Stimulated activated CD8-positive, alpha-beta memory T cell treated with anti-CD3 and anti-CD28 coated beads, Interleukin-15, amount 100 ng/mL, for 48 hours (primary cell): ENCODE data around the gene ZNHIT3.
"Not testable (repeated sequence)": the region's sequence is repeated elsewhere in the genome, so short reads cannot be mapped to it uniquely, and the experiment has no call there.

Experiments
- DNase-seq, 2 donors: peaks; one replicate each; pipeline ENCODE4 v3.0.0-alpha.2; 2020; ENCODE audit warnings: low read depth in 2 of 2

Gene ZNHIT3

DNA sequence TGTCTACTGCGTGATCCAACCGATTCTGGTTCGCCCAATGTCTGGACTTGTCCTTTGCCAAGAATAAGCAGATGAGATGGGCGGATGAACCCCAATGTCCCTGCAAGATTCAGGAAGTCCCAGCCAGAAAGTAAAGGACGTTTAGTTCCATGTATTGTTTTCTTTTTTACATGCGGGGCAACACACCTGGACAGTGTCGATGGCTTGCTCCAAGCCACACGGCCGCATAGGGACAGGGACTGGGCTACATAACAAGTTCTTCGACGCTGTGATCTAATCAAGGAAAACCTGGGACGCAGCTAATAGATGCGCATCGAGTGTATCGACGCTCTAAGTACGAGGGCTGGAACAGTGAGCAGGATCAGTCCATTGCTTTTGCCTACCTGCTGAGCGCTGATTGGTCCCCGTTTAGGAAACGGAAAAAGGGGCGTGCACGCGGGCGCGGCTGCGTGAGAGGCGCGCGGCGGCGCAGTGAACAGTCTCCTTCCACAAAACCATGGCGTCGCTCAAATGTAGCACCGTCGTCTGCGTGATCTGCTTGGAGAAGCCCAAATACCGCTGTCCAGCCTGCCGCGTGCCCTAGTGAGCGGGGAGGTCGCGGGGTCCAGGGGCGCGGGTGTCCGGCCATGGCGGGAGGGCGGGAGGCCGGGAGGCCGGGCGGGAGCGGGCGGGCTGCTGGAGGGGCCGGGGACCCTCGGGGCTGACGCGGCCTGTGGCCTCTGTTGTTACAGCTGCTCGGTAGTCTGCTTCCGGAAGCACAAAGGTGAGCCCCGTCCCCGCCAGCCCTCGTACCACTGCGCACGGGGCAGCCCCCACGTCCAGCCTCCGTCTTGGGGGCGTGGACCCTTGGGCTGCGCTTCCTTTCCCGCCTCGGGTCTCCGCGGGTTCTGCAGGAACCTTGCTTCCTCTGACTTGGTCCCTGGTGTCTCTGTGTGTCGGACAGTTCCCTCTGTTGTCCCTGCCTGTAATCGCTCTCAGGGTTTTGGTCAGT lies at the start of gene ZNHIT3:
TSS of gene ZNHIT3 (plus strand) at position 478 of the 991 bp plus-strand sequence. CDS start at position 497, 19 bp downstream.
- peak; percentile 83 to 85 for DNase-seq

DNA sequence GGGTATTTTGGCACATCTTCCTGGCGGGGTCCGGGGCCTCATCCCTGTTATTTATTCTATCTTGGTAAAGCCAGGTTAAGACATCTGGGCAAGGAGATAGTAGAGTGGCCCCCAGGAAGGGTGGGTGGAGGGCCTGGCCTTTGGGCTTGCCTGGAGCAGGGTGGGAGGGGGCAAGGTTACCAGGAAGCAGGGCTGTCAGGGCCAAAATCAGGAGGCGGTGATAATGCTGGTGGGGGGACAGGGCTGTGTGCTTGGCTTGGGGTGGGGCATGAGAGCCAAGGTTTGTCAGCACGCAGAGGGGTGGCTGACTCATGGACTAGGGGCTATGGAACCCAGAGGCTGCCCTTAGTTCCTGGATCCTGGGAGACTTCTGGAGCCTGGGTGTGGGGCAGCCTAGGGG lies 44.7 kb upstream of the ZNHIT3 start:
- DNase-seq, result not testable (repeated sequence)

DNA sequence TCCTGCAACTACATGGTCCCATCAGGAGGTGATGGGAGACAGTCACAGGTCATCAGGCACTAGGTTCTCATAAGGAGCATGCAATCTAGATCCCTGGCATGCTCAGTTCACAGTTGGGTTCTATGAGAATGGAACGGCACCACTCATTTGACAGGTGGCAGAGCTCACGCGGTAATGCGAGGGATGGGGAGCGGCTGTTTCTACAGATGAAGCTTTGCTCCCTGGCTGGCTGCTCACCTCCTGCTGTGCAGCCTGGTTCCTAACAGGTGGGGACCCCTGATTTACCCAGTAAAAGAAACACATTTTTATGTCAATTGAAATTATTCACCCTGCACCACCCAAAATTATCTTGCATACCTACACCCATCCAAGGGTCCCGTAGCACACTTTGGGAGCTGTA lies 42.7 kb upstream of the ZNHIT3 start:
- no peak for DNase-seq

DNA sequence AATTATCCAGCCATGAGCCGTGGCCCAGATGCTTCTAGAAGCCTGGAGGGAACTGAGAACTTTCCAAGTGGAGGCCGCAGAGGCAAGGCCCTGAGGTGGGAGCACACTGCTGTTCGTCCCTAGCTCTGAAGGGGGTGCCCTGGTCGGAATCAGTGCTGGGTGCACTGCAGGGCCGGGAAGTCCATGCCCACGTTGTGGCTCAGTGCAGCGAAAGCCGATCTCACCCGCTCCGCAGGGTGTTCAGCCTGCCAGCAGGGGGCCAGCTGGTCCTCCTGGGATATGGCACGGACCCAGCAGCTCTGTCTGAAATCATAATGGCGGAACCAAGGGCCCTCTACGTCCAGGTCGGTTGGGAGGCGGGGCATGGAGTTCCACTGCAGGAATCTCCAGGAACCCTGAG lies 36.5 kb upstream of the ZNHIT3 start:
- DNase-seq, result not testable (repeated sequence)

DNA sequence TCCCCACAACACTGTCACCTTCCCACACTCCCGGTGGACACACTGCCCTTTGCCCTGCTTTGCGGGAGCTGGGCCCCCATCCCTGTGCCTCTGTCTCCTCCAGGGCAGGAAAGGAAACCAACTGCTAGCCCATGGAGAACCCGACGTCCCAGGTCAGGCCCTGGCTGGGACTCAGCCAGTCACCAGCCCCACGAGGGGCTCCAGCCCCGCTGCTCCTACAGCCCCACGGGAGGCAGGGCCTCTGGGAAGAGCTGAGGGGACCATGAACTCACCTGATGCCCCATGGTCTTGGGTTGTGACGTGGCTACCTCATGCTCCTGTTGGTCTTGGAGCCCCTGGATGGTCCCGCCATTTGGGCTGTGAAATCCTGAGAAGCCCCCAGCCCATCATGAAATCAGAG lies 33.6 kb upstream of the ZNHIT3 start:
- DNase-seq, result not testable (repeated sequence)

DNA sequence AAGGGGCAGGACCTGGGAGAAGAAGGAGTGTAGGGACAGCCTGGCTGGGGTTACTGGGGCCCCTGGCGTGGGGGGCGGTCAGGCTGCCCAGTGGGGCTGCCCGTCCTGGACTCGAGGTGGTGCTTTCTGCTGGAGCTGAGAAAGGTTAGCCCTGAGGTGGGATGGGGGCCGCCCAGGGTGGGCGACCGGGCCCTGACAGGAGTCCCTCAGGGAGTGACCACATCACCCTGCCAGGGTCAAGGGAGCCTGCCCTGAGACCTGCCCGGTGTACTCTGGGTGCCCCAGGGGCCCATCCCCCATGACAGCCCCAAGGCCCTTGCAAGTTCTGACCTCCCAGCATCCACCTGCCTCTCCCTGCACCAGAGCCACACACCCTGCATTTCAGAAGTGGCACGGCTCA lies 28.8 kb upstream of the ZNHIT3 start:
- not testable (repeated sequence) for DNase-seq

DNA sequence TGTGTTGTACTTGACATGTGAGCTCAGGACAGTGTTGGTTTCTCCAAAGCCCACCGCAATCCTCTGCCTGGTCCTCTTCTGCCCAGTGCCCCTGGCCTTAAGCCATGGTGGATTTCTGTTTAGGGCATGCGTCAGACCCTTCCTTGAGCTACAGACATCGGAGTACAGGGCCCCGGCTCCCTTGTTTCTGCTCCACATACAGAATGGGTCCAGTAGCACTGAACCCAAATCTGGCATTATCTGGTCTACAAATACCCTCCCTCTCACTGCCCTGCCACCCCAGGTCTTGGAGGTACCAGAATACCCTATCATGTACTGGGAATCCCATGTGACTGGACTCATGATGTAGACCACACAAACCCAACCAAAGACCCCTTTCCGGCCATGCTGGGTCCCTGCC lies 27.4 kb upstream of the ZNHIT3 start:
- no peak for DNase-seq

DNA sequence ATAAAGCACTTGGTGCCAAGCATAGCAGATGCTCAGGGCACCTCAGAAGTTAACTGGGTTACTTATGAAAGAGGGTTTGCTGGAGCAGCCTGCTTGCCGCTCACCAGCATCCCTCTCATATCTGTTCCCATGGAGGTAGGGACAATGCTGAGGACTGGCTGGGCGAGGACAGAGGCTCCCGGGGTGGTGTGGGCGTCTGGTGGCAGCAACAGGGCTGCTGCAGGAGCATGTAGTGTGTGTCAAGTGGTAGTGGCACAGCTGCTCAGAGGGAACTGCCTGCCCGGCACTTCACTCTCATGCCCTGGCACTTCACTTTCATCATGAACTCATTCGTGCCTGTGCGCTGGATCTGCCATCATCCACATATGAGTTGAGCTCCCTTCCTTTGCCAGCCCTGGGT lies 26.9 kb upstream of the ZNHIT3 start:
- DNase-seq, result no peak

DNA sequence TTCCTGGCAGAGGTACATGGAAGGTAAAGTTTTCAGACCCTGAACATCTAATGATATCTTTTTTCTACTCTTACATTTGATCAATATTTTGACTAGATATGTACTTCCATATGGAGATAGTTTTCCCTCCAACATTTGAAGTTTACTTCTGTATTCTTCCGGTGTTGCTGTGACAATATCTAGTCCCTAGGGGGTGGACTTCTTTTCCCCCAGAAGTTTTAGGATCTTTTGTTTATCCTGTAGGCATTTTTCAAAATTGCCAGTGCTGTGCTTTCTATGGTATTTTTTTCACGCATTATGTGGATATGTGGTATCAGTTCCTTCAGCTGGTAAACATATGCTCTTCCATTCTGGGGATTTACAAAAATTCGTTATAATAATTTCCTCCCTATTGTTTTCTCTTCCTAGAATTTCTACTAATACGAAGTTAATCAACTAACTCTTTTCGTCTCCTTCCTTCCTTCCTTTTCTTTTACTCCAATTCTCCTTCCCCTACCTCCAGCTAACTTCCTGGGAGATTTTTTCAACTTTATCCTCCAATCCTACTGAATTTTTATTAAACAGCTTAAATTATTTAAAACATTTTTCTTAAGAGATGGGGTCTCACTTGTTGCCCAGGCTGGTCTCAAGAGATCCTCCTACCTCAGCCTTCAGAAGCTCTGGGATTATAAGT lies 26.1 kb upstream of the ZNHIT3 start:
- no peak for DNase-seq

DNA sequence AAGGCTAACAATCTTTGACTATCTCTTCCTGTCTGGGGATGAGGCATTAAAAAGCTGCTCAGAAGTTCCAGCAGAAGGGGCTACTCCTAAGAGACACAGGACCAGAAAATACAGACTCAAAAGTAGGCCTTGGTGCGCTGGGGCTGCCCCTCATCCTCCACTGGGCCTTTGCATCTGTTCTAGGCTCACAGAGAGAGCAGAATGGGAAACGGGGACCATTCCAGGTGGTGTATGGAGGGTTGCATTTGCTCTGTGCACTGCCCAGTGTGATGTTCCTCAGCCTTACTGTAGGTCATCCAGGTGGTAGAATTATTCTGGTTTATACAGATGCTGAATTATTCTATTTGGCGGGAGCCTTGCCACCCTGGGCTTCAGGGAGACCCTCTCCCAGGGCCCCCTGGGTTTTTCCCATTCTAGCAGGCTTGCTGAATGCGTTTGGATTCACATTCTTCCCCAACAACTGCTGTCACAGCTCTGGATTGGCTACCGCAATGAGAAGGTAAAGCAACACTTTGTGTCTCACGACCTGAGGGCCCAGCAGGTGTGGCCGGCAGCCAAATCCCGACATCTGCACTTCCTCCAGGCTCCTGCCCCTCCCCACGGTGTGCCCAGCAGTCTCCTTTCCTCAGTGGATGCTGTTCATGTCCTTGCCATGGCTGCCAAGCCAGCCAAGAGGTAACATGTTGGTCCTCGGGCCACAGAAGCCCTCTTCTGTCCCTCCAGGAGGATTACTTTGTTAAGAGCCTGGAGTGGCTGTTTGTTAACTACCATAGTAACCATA lies 25.0 kb upstream of the ZNHIT3 start:
- no peak for DNase-seq

DNA sequence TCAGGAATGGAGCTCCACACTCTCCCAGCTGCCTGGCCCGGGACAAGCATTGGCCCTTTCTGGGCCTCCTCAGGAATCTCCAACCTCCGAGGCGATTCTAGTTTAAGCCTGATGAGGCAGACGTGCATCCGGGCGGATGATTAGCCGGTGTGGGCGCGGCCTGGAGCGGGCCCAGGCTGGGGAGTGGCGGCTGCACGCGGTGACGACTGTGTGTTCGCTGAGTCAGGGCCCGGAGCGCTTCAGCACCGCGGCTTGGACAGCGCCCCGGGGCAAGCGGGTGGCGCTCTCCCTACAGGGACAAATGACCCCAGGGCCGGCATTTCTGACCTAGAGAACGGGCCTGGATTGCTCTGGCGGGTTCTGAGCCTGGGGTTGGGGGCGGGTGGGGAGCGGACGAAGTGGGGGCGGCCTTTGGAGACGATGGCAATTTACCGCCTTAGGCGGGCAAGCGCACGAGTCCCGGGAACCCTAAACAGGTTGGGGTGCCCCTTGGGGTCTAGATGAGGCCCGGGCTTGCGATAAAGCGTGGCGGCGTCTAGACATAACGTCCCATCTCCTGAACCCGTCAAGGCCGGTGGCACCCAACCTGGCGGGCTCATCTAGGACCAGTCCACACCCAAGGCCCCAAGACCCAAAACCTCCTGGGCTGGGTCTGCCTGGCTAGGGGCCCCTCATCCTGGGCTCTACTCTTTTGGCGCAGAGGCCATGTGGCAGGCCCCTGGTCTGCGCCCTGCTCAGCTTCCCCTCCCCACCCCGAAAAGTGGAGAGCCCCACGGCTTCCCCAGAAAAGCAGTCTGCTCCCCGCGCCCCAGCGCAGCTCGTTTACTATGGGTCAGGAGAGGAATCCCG lies 22.3 kb upstream of the ZNHIT3 start:
- DNase-seq, result peak; percentile 47 to 57

DNA sequence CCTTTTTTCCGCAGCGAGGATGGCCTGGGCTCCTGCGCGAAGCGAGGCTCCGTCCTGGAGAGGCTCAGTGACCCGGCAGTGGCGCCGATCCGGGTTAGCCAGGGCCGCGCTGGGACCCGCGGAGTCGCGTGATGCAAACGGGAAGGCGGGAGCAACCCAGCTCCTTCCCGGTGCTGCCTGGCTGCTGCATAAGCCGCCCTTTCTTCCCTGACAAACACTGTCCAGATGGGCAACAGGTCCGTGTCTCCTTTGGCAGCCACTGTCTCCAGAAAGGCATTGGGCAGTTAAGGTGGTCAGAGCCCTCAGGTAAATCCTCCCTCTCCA lies 21.8 kb upstream of the ZNHIT3 start:
- DNase-seq, result no peak

DNA sequence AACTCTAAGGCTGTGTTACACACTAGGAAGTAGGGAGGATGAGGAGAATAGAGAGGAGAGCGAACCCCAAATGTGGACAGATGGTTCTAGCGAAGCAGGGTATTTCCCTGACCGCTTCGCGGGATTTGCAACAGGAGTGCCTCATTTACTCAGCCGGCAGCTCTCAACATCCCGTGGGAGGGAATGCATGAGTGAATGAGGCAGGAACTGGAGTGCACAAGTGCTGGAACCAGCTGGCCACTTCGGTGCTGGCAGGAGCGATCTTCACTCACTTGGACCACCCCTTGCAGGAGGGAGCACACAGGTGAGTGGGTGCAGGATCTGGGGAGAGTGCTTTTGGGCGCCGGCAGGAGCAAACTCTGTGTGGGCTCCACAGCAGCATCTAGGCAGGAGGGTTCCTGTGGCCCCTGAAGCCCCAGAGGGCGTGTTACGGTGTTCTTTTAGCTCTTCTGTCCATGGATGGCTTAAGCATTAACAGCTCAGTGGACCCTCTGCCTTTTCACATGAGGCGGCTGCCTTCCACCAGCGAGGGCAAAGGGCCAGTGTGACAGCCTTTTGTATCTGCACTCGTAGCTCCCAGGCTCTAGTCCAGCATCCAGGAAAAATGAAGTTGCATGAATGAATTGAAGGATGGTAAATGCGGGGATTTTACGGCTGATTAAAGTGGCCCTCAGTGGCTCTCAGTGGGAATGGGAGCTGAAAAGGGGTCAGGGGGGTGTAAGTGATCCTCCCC lies 17.4 kb upstream of the ZNHIT3 start:
- DNase-seq, result no peak

DNA sequence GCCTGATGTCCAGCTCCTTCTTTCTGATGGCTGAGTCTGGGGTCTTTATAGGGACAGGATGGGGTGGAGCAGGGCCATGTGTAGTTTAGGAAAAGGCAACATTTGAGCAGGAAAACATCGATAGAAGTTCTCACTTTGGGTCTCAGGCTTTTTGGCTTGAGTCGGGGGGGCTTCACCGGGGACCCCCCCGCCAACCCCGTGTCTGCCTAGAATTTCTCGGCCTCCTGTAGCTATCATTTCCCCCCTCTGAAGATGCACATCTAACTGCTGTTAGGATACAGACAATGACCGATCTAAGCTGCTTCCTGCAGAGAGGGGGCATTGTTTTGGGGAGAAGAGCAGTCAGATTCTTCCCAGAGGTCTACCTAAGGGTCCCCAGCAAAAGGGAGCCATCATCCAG lies 16.7 kb upstream of the ZNHIT3 start:
- DNase-seq, result no peak

DNA sequence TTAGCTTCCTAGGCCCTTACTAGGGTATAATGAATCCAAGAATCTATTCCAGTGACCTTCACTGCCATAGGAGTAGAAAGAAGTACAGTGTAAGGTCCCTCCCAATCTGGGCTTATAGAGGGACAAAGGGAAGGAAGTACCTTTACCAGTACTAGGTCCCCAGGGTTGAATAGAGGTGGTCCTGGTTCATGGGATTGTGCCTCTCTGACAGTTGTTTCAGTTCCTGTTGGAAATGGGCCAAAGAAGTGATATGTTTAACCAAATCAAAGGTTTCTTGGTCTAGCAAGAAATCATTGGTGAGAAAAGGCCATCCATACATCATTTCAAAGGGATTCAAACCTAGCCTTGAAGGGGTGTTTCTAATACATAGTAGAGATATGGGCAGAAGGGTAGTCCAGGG lies 16.0 kb upstream of the ZNHIT3 start:
- DNase-seq, result no peak

DNA sequence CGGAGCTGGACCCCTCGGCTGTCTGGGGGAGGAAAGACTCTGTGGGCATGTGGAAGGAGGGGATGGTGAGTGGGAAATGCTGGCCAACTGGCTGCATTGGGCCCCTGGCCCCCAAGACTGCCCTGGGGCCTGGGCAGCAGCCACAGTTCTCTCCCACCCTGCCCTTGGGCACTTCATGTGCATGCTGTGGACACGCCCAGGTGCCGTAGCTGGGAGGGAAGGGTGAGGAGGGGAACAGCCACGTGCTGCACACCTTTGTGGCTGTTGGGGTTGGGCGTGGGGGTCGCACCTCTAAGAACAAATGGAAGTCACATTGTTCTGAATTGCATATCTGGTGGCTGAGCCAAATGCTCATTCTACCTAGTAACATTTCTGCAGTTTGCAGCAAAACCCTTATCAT lies 11.9 kb upstream of the ZNHIT3 start:
- no peak for DNase-seq

DNA sequence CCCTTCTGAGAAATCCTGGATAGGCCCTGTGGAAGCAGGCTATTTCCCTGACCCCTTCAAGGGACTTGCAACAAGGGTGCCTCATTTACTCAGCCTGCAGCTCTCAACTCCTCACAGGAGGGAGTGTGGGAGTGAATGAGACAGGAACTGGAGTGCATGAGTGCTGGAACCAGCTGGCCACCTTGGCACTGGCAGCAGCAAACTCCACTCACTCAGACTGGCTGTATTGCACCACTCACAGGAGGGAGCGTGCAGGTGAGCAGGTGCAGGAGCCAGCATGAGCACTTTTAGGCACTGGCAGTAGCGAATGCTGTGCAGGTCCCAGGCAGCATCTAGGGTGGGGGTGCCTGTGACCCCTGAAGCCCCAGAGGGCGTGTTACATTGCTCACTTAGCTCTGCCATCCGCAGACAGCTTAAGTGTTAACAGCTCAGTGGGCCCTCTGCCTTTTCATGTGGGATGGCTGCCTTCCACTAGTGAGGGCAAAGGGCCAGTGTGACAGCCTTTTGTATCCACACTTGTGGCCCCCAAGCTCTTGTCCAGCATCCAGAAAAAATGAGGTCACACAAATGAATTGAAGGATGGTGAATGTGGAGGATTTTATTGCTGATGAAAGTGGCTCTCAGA lies 11.0 kb upstream of the ZNHIT3 start:
- no peak for DNase-seq

DNA sequence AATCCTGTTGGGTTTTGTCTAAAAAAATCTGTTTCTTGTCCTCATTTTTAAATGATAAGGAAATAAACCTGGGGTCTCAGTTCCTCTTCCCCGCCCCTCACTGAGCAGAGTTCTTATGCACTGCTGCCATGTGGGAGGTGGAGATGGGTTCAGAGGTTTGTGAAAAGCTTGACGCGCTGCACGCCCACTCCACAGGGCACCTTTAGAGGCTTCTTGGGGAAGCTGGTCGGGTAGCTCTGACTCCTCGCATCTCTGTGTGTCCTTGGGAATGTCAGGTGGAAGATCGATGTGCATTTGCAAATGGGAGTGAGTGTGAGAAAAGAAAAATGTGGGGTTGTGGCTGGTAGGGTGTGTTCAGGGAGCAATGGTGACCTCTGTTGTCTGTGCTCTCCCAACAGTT lies 4.7 kb upstream of the ZNHIT3 start:
- DNase-seq, result no peak

DNA sequence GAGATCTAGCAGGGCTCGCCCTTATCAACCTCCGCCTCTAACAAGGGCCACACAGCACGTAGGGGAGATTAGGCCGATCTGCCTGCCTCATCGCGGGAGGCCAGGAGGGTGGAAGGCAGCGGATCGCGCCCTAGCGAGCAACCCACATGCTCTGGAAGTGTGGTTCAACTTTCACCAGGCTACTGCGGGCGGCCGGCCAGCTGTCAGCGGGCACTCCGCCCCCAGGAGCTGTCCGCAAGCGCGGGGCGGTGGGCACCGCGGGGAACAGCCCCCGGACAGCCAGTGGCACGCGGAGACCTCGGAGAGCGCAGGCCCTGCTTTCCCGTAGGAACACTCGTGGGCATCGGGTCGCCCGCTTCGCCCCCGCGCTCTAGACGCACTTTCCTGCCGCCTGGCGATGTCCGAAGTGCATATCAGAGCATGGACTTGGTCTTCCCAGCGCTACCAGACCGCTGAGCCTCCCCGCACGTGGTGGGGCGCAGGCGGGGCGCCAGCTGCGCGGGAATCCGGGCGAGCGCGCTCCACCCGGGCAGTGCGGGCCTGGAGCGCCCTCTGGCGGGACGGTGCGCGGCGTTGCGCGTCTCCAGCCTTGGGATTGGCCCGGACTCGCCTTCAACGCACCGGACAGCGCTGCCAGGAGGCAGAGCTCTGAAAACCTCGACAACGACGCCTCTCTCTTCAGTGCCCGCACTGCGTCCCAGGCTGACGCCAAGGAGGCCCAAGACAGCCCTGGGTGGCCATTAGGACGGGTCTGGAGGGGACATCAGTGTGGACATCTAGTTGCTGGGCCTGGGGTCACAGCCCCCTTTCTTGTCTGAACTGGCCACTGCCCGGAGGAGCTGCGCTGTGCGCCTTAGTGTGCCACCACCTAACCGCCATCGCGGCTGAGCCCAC lies 3.6 kb upstream of the ZNHIT3 start:
- peak; percentile 77 for DNase-seq
